Measurements from ENCODE around the gene SULT1A1.
"Not testable (repeated sequence)": the region's sequence is repeated elsewhere in the genome, so short reads cannot be mapped to it uniquely, and the experiment has no call there.

SULT1A1 gene

GRCh38 chr16:28569968-28570752 lies 39.7 kb downstream of the SULT1A1 start:
- H3K36me3 ChIP-seq (ENCODE audit: control insufficient read depth, insufficient read depth, low read length) = peaks cover 7% of the 10 kb centered on the region
- 100% methylated on average over 1 of the region's 4 CpGs for WGBS, 2 experiments (ENCODE audit: insufficient coverage in 2 of 2)
- H3K4me3 ChIP-seq (ENCODE audit: extremely low read depth, insufficient read depth, low read length, poor library complexity, severe bottlenecking) = no peak overlapping the region
- H3K4me1 ChIP-seq (ENCODE audit: control insufficient read depth, insufficient read depth, low read length, poor library complexity, severe bottlenecking) = peaks cover 7% of the 10 kb centered on the region
- H3K27ac ChIP-seq (ENCODE audit: low read depth, low read length, severe bottlenecking) = no peak overlapping the region
- H3K9me3 ChIP-seq (ENCODE audit: control insufficient read depth, low read length) = peaks cover 9% of the 10 kb centered on the region

GRCh38 chr16:28569021-28569420 lies 40.8 kb downstream of the SULT1A1 start:
- Histone ChIP-seq H3K36me3 (ENCODE audit: control insufficient read depth, insufficient read depth, low read length) (peaks cover 7% of the 10 kb centered on the region), H3K9me3 (ENCODE audit: control insufficient read depth, low read length) (peaks cover 9% of the 10 kb centered on the region), H3K4me3 (ENCODE audit: extremely low read depth, insufficient read depth, low read length, poor library complexity, severe bottlenecking) (no peak overlapping the region), H3K4me1 (ENCODE audit: control insufficient read depth, insufficient read depth, low read length, poor library complexity, severe bottlenecking) (peaks cover 7% of the 10 kb centered on the region), H3K27ac (ENCODE audit: low read depth, low read length, severe bottlenecking) (no peak overlapping the region)
- WGBS, 2 experiments (ENCODE audit: insufficient coverage in 2 of 2) = 89 to 100% methylated on average over 2 of the region's 5 CpGs

- Histone ChIP-seq H3K9me3 (ENCODE audit: control insufficient read depth, low read length) (peaks cover 9% of the 10 kb centered on the region), H3K4me1 (ENCODE audit: control insufficient read depth, insufficient read depth, low read length, poor library complexity, severe bottlenecking) (peaks cover 4% of the 10 kb centered on the region), H3K36me3 (ENCODE audit: control insufficient read depth, insufficient read depth, low read length) (peaks cover 7% of the 10 kb centered on the region), H3K27ac (ENCODE audit: low read depth, low read length, severe bottlenecking) (no peak overlapping the region), H3K4me3 (ENCODE audit: extremely low read depth, insufficient read depth, low read length, poor library complexity, severe bottlenecking) (no peak overlapping the region)
- WGBS, 2 experiments (ENCODE audit: insufficient coverage in 2 of 2) = 92 to 94% methylated on average over 2 of the region's 2 CpGs
Observed at GRCh38 chr16:28567292-28567691, 42.6 kb downstream of the SULT1A1 start.

GRCh38 chr16:28566233-28566925 lies 43.5 kb downstream of the SULT1A1 start:
- H3K9me3 ChIP-seq (ENCODE audit: control insufficient read depth, low read length); H3K4me3 ChIP-seq (ENCODE audit: extremely low read depth, insufficient read depth, low read length, poor library complexity, severe bottlenecking); H3K36me3 ChIP-seq (ENCODE audit: control insufficient read depth, insufficient read depth, low read length); H3K27ac ChIP-seq (ENCODE audit: low read depth, low read length, severe bottlenecking): not testable (repeated sequence)
- WGBS, 2 experiments (ENCODE audit: insufficient coverage in 2 of 2) = 90 to 95% methylated on average over 2 to 3 of the region's 4 CpGs
- peaks cover 10% of the 10 kb centered on the region for H3K4me1 ChIP-seq (ENCODE audit: control insufficient read depth, insufficient read depth, low read length, poor library complexity, severe bottlenecking)

GRCh38 chr16:28563218-28563617 lies 46.6 kb downstream of the SULT1A1 start:
- WGBS, 2 experiments (ENCODE audit: insufficient coverage in 2 of 2) = 90 to 92% methylated on average over 4 to 6 of the region's 6 CpGs
- no peak overlapping the region for H3K4me3 ChIP-seq (ENCODE audit: extremely low read depth, insufficient read depth, low read length, poor library complexity, severe bottlenecking)
- no peak overlapping the region for H3K27ac ChIP-seq (ENCODE audit: low read depth, low read length, severe bottlenecking)

GRCh38 chr16:28562199-28562598 lies 47.6 kb downstream of the SULT1A1 start:
- Histone ChIP-seq H3K9me3 (ENCODE audit: control insufficient read depth, low read length) (peaks cover 2% of the 10 kb centered on the region), H3K36me3 (ENCODE audit: control insufficient read depth, insufficient read depth, low read length) (peaks cover 23% of the 10 kb centered on the region), H3K27ac (ENCODE audit: low read depth, low read length, severe bottlenecking) (peak overlapping the region; percentile 57), H3K4me3 (ENCODE audit: extremely low read depth, insufficient read depth, low read length, poor library complexity, severe bottlenecking) (no peak overlapping the region), H3K4me1 (ENCODE audit: control insufficient read depth, insufficient read depth, low read length, poor library complexity, severe bottlenecking) (peaks cover 10% of the 10 kb centered on the region)
- 86 to 100% methylated on average over 2 of the region's 4 CpGs for WGBS, 2 experiments (ENCODE audit: insufficient coverage in 2 of 2)

More at GRCh38 chr16:28563218-28563617, 46.6 kb downstream of the SULT1A1 start:
- peaks cover 15% of the 10 kb centered on the region for H3K36me3 ChIP-seq (ENCODE audit: control insufficient read depth, insufficient read depth, low read length)
- peaks cover 9% of the 10 kb centered on the region for H3K9me3 ChIP-seq (ENCODE audit: control insufficient read depth, low read length)
- H3K4me1 ChIP-seq (ENCODE audit: control insufficient read depth, insufficient read depth, low read length, poor library complexity, severe bottlenecking) = peaks cover 10% of the 10 kb centered on the region

GRCh38 chr16:28561557-28562187 lies 48.2 kb downstream of the SULT1A1 start:
- peaks cover 10% of the 10 kb centered on the region for H3K4me1 ChIP-seq (ENCODE audit: control insufficient read depth, insufficient read depth, low read length, poor library complexity, severe bottlenecking)
- no peaks in the 10 kb centered on the region for H3K9me3 ChIP-seq (ENCODE audit: control insufficient read depth, low read length)
- H3K36me3 ChIP-seq (ENCODE audit: control insufficient read depth, insufficient read depth, low read length) = peaks cover 27% of the 10 kb centered on the region
- 85 to 86% methylated on average over 6 to 7 of the region's 7 CpGs for WGBS, 2 experiments (ENCODE audit: insufficient coverage in 2 of 2)
- H3K27ac ChIP-seq (ENCODE audit: low read depth, low read length, severe bottlenecking) = peak overlapping the region; percentile 57
- H3K4me3 ChIP-seq (ENCODE audit: extremely low read depth, insufficient read depth, low read length, poor library complexity, severe bottlenecking) = no peak overlapping the region

GRCh38 chr16:28558456-28558855 lies 51.4 kb downstream of the SULT1A1 start:
- Histone ChIP-seq H3K4me1 (ENCODE audit: control insufficient read depth, insufficient read depth, low read length, poor library complexity, severe bottlenecking) (peaks cover 16% of the 10 kb centered on the region), H3K4me3 (ENCODE audit: extremely low read depth, insufficient read depth, low read length, poor library complexity, severe bottlenecking) (no peak overlapping the region), H3K27ac (ENCODE audit: low read depth, low read length, severe bottlenecking) (no peak overlapping the region), H3K36me3 (ENCODE audit: control insufficient read depth, insufficient read depth, low read length) (peaks cover 27% of the 10 kb centered on the region), H3K9me3 (ENCODE audit: control insufficient read depth, low read length) (no peaks in the 10 kb centered on the region)
- WGBS, 2 experiments (ENCODE audit: insufficient coverage in 2 of 2) = 100% methylated on average over 1 of the region's 3 CpGs; no CpG with 5 or more reads in 1 of the 2 experiments

GRCh38 chr16:28556914-28557320 lies 52.9 kb downstream of the SULT1A1 start:
- no peak overlapping the region for H3K4me3 ChIP-seq (ENCODE audit: extremely low read depth, insufficient read depth, low read length, poor library complexity, severe bottlenecking)
- no peaks in the 10 kb centered on the region for H3K9me3 ChIP-seq (ENCODE audit: control insufficient read depth, low read length)
- H3K27ac ChIP-seq (ENCODE audit: low read depth, low read length, severe bottlenecking) = no peak overlapping the region
- H3K4me1 ChIP-seq (ENCODE audit: control insufficient read depth, insufficient read depth, low read length, poor library complexity, severe bottlenecking) = peaks cover 10% of the 10 kb centered on the region
- WGBS, 2 experiments (ENCODE audit: insufficient coverage in 2 of 2) = 83% methylated on average over 1 of the region's 2 CpGs; no CpG with 5 or more reads in 1 of the 2 experiments
- H3K36me3 ChIP-seq (ENCODE audit: control insufficient read depth, insufficient read depth, low read length) = peaks cover 27% of the 10 kb centered on the region

GRCh38 chr16:28555561-28555960 lies 54.3 kb downstream of the SULT1A1 start:
- peaks cover 27% of the 10 kb centered on the region for H3K36me3 ChIP-seq (ENCODE audit: control insufficient read depth, insufficient read depth, low read length)
- WGBS, 2 experiments (ENCODE audit: insufficient coverage in 2 of 2) = 100% methylated on average over 1 of the region's 2 CpGs; no CpG with 5 or more reads in 1 of the 2 experiments

More at GRCh38 chr16:28555561-28555960, 54.3 kb downstream of the SULT1A1 start:
- Histone ChIP-seq H3K27ac (ENCODE audit: low read depth, low read length, severe bottlenecking) (no peak overlapping the region), H3K9me3 (ENCODE audit: control insufficient read depth, low read length) (no peaks in the 10 kb centered on the region), H3K4me3 (ENCODE audit: extremely low read depth, insufficient read depth, low read length, poor library complexity, severe bottlenecking) (no peak overlapping the region), H3K4me1 (ENCODE audit: control insufficient read depth, insufficient read depth, low read length, poor library complexity, severe bottlenecking) (peaks cover 6% of the 10 kb centered on the region)
